ENCODE measurements around the gene LYRM2. TPM values are rescaled to one million over a fixed set of nuclear protein-coding genes. Genes with fewer than 3 reads are reported as not detected.

The LYRM2 gene
- total RNA-seq, 1 donor from 2014 or later: 39.9 TPM

DNA sequence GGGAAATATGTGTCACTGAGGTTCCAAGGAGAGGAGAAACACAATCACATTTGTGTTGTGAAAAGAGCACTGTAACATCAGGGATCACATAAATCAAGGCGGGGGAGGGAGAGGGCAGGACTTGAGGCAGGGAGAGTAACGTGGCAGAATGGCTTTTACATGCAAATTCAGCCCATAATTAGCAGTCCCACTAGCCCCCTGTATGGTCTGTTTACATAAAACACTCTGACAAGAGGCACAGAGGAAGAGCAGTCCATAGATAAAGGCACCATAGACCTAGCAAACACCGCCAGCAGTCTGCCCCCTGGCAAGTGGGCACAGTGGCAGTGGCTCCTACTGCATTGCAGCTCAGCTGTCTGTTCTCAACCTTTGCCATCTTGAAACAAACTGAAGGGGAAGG is 82.7 kb downstream of the LYRM2 start:
- DNase-seq (ENCODE audit: low spot score): no peak

DNA sequence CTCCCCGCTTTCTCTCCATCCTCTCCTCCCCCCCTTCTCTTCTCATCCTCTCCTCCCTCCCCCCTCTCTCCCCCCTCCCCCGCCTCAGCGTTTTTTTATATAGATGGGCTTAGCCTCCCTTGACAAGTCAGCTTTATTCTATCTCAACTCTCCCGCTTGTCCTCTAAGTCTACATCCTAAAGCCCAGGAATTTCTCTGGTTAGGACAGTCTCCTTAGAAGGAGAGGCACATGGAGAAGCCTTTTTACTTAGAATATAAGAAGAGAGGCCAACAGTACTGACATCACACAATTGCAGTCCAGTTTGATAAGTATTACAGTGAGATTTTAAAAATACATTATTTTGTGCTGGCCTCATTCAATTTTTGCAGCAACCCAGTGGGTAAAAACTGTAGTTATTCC is 83.5 kb downstream of the LYRM2 start:
- DNase-seq (ENCODE audit: low spot score): no peak

DNA sequence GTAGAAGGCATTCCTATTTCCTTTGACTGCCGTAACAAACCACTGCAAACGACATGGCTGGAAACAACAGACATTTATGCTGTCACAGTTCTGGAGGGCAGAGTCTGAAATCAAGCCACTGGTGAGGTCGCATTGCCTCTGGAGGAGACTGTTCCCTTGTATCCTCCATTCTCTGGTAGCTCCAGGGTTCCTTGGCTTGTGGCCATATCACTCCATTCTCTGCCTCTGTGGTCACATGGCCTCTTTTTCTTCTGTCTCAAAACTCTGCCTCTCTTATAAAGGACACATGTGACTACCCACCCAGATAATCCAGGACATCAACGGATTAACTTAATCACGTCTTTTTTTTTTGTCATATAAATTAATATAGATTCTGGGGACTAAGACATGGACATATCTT is 84.4 kb downstream of the LYRM2 start:
- DNase-seq (ENCODE audit: low spot score): no peak

DNA sequence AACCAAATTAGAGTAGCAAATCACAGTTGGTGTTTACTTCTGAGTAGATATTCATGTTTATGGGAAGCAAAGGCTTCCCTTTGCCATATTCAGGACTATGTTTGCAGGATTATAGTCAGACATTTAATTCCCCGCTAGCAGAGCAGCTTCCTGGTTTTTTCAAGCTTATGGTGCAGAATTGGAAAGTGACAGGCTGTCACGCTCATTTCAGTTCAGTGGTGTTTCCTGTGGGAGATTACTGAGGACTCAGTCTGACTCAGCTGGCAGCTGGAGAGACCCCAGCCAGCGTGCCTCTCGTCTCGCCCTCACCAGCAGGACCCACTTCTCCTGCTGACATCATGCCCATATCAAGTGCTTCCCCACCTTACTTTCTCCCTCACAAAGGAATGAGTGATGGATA is 85.1 kb downstream of the LYRM2 start:
- DNase-seq (ENCODE audit: low spot score): no peak

DNA sequence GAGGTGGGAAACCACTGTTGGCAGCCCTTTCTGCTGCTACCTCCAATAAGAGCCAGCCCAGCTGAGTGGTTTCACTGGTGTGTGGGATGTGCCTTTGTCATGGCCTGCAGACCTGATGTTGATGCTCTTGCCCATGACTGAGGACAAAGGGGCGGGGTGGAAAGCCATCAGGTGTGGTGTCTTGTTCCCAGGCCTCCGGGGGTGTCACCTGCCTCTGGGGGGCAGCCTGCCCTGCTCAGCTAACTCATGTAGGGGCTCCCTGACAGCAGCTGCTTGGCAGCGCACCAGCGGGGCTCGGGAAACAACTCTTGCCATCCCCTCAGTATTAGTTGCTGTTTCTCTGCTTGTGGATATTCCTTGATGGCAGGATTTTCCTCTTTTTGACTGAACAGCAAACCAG is 91.3 kb downstream of the LYRM2 start:
- no peak for DNase-seq (ENCODE audit: low spot score)

DNA sequence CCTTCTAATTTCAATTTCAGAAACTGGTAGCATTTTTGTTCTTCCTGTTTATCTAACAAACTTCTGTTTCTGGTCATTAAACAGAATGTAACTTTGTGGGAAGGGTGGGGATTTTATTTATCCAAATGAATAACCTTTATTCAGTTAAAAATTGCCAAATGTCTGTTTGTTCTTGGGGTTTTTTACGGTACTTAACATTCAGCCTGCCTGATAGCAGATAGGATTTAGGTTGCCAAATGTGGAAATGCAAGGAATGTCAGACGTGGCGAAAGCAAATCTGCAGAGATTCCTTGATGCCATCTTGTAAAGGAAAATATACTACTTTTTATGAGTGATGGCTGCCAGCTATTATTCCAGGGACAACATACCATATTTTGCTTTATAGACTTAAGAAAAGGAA is 95.7 kb downstream of the LYRM2 start:
- no peak for DNase-seq (ENCODE audit: low spot score)

DNA sequence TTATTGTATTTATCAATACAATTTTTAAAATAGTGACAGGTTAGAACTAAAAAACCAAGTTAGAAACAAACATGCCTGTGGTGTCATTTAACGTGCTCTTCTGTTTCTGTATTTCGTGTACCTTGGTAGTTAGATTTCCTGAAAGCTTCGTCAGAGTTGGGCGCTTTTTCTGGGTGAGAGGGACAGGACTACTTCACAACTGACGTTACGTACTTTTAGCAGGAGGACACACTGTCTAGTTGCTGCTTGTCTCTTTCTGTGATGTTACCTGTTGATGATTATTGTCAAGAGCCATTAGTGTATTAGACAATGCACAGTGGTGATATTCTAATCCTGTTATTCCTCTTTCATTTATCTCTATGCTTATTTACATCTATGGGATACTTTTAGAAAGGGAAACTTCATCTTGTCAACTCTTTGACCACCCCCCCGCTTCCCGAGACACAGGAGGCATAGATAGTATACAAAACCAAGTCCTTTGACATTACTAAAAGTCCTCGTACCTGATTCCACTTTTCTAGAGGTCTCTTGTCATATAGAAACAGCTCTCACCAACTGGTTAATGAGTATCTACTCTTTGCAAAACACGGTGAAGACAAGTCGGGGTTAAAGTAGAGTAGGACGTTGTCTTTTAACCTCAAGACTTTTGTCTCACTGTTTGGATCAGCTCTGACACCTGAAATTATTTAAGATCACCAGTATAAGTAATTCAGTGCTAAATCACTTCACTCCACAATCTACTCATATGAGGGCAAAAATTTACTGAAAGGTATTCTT is 96.3 kb downstream of the LYRM2 start:
- DNase-seq (ENCODE audit: low spot score): no peak

DNA sequence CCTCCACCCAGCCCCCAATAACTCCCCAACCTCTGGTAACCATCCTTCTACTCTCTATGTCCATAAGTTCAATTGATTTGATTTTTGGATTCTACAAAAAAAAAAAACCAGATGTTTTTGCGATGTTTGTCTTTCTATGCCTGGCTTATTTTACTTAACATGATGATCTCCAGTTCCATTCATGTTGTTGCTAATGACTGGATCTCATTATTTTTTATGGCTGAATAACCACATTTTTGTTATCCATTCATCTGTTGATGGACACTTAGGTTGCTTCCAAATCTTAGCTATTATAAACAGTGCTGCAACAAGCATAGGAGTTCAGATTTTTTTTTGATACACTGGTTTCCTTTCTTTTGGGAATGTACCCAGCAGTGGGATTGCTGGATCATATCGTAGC is 98.8 kb downstream of the LYRM2 start:
- no peak for DNase-seq (ENCODE audit: low spot score)

DNA sequence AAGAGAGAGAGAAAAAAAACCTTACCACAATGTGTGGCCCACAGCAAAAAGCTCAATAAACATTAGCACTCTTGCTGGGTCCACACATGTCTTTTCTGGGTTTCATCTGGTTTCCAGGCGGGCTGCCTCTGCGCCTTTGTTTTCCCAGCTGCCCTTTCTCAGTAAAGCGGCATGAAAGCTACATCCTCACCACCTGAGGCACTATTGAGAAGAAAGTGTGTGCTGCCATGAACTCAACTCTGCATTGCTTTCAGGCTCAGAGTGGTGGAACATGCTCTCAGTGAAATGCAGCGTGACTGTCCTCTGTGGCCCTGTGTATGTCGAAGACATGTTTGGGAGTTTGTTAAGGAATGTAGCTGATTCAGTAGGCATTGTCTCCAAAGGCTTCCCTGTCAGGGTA is 102.3 kb downstream of the LYRM2 start:
- DNase-seq (ENCODE audit: low spot score): no peak

DNA sequence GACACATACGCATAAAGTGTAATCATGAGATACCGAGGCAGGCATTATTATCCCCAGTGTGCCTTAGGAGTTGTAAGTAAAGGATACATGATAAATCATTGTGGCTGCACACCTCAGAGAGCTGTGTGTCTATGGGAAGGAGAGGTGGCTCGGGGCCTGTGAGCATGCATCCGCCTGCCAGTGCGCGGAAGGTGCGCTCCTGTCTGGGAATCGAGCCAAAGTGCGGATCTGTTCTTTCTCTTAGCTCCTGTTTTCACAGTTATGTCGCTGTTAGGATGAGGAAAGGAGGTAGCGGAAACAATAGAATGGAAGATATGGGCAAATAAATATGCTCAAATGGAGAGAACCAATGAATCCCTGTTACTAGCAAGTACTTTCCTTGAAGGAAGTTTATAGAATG is 107.6 kb downstream of the LYRM2 start:
- DNase-seq (ENCODE audit: low spot score): no peak

DNA sequence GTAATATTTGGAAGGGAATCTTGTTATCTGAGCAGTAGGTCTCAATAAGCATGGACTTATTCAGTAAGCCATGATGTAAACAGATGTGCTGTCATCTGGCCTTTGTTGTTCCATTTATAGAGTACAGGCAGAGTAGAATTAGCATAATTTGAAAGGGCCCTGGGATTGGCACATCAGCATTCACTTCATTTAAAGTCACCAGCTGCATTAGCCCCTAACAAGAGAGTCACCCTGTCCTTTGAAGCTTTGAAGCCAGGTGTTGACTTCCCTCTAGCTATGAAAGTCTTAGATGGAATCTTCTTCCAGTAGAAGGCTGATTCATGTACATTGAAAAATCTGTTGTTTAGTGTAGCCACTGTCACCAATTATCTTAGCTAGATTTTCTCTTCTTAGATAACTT is 109.7 kb downstream of the LYRM2 start:
- DNase-seq (ENCODE audit: low spot score): no peak

DNA sequence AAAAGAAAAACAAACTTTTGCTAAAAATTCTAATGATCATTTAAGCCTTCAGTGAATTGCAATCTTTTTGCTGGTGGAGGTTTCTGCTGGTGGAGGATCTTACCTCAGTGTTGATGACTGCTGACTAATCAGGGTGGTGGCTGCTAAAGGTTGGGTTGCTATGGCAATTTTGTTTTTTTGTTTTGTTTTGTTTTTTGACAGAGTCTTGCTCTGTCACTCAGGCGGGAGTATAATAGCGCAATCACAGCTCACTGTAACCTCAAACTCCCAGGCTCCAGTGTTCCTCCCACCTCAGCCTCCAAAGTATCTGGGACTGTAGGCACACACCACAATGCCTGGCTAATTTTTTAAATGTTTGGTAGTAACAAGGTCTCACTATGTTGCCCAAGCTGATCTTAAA is 110.9 kb downstream of the LYRM2 start:
- DNase-seq (ENCODE audit: low spot score): no peak

DNA sequence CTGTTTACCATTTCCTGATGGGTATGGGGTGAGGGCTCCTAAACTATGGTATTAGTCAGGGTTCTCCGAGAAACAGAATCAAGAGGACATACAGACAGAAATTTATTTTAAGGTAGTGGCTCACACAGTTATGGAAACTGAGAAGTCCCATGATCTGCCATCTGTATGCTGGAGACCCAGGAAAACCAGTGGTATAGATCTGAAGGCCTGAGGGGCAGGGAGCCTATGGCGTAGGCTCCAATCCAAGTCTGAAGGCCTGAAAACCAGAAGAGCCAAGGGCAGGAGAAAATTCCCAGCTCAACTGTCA is 112.0 kb downstream of the LYRM2 start:
- no peak for DNase-seq (ENCODE audit: low spot score)

DNA sequence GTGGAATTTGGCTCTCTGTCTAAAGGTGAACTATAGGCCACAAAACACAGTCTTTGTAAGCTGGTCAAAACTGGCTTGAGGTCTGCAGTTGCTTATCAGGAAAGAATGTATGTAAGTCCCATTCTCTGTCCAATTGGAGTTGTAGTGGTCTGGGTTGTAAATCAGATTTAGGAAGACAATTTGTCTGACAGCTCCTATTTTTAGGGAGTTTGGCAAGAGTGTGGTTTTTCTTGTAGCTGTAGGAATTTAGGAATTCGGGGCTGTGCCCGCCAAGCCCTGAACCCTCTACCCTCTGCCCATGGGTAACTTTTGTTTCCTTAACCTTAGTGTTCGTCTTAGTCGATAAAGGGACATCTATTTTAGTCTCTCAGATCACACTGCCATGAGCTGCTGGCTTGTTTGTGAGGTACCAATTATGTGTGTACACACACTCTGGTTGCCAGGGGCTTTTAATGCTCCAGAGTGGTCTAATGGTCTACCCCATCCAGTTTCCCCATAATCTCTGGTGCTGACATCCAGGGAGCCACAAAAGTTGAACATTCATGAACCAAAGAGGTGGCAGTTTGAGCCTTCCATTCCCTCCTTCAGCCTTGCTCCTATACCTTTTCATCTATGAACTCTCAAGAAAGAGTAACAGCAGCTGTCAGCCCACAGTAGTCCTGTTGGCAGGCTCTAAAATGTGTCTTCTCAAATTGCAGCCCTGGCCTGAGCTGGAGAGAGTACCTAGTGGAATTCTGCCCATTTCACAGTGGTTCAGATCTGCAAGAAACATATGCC is 112.6 kb downstream of the LYRM2 start:
- no peak for DNase-seq (ENCODE audit: low spot score)

DNA sequence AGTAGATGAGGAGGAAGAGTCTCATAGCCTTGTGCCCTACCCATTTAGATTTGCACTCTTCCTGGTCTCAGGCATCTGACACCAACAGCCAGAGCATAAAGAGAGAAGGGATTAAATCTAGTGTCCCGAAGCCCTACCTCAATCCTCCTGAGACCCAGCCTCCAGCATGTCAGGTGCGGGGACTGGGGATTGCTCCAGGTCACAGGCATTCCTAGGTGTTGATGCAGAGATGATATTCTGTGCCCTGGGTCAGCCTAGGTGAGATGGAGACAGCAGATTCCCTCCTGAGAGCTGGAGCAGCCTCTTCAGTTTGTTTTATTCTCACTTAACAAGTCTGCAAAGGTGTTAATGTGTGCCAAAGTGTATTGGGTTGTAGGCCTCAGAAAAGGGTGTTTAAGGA is 115.8 kb downstream of the LYRM2 start:
- DNase-seq (ENCODE audit: low spot score): no peak

DNA sequence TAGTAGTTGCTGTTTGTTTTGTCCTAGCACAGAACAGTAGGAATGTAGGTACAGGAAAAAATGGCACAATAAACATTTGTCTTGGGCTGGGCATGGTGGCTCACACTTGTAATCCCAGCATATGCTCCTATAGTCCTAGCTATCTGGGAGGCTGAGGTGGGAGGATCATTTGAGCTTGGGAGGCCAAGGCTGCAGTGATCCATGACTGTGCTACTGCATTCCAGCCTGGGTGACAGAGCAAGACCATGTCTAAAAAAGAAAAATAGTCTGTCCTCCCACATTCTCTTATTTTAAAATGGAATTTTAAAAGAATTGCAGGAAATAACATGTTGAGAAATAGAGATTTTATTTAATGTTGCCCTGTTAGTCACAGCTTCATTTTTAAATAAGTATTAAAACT is 117.8 kb downstream of the LYRM2 start:
- no peak for DNase-seq (ENCODE audit: low spot score)

DNA sequence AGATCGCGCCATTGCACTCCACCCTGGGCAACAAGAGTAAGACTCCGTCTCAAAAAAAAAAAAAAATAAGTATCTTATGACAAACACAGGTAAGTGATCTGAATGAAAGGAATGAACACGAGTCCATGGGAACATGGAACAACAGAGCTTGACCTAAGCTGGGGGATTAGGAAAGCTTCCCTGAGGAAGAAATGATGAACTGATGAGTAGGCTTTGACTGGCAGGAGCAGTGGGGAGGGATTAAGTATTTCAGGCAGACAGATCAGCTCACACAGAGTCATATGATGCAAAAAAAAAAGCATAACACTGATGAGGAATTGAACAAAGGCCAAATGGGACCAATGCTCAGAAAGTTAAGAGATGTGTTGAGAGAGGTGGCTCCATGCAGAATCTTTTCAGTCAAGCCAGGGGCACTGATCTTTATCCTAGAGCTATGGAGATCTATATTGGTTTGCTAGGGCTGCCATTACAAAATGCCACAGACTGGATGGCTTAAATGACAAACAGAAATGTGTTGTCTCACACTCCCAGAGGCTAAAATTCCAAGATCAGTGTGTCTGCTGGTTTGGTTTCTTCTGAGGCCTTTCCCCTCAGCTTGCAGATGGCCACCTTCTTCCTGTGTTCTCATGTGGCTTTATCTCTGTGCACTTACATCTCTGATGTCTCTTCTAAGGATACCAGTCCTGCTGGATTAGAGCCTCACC is 120.0 kb downstream of the LYRM2 start:
- DNase-seq (ENCODE audit: low spot score): no peak

Other genes with a start within 250 kb of the LYRM2 start
- gene RRAGD, start 226.5 kb downstream of the LYRM2 start, total RNA-seq: 19.8 TPM
- gene ANKRD6, start 205.6 kb downstream of the LYRM2 start, total RNA-seq: 14.9 TPM
- 19.2 TPM for gene MDN1, start 181.0 kb upstream of the LYRM2 start, total RNA-seq
- gene CASP8AP2, start 191.1 kb upstream of the LYRM2 start, total RNA-seq: 16.3 TPM

All from mucosa of gallbladder (tissue), 1 donor.